HTR-8/SVneo (cell line): ENCODE data around the gene KRT6C.

Experiments used
- DNase-seq: peaks from one replicate; pipeline ENCODE4 v3.0.0; 2011; ENCODE audit warnings: low spot score, mixed read lengths; ENCODE audit not compliant: insufficient read length
- FAIRE-seq: peaks from 2 replicates; lab custom pipeline; 2011; peaks lifted over from hg19 to GRCh38; lab: Jason Lieb, UNC

Gene KRT6C

DNA sequence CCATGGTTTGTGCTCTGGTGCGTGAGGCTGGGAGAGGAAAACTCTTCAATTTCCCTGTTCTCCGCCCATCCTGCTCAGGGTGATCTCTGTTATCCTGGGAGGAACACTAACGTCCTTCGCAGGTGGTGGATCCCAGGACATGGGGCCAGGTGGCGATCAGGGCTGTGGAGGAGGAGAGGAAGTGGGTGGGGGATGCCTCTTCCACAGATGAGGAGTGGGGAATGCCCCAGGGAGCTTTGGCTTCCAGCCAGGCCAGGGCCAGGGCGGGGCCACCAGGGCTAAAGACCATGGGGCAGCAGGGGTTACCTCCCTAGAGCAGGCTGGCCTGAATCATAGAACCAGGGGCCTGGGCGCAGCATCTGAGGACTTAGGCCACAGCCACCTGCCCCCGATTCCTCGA is 36.1 kb downstream of the KRT6C start:
- FAIRE-seq, result no peak
- no peak for DNase-seq

DNA sequence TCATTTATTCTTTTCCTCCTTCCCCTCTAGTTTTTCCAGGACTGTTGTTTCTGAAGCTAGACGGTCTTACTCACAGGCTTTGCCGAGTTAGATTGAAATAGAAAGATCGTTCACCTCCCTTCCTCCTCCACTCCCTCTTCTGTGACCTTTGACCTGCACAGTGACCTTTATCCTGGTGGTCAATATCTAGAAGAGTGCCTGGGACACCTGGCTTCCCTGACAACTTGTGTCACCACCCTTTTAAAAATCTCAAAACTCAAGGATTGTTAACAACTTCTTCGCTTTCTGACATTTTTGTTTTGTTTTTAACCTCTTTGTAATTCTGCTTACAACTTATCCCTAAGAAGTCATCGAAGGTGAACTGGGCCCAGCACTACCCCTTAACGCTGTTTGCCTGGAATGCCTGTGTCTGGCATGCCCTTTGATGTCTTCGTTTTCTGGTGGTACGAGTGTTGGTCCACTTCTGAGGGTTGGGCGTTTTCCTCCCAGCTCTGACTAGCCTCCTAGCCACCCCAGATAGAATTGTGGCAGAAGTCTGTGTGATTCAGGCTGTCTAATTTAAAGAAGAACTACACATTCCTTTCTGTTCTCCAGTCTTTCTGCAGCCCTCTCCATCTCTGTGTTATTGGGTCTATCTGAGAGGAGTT is 36.7 kb downstream of the KRT6C start:
- no peak for DNase-seq
- no peak for FAIRE-seq

- DNase-seq (no peak), FAIRE-seq (no peak)
These were observed 37.4 kb downstream of the KRT6C start for GRCh38 chr12:52436000-52436827.

DNA sequence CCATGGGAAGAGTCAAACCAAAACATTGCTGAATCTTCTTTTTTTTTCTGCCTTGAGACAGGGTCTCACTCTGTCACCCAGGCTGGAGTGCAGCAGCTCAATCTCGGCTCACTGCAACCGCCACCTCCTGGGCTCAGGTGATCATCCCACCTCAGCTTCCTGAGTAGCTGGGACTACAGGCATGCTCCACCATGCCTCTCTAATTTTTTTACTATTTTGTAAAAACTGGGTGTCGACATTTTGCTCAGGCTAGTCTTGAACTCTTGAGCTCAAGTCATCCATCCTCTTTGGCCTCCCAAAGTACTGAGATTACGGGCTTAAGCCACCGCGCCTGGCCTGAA is 38.0 kb downstream of the KRT6C start:
- FAIRE-seq (no peak), DNase-seq (no peak)

DNA sequence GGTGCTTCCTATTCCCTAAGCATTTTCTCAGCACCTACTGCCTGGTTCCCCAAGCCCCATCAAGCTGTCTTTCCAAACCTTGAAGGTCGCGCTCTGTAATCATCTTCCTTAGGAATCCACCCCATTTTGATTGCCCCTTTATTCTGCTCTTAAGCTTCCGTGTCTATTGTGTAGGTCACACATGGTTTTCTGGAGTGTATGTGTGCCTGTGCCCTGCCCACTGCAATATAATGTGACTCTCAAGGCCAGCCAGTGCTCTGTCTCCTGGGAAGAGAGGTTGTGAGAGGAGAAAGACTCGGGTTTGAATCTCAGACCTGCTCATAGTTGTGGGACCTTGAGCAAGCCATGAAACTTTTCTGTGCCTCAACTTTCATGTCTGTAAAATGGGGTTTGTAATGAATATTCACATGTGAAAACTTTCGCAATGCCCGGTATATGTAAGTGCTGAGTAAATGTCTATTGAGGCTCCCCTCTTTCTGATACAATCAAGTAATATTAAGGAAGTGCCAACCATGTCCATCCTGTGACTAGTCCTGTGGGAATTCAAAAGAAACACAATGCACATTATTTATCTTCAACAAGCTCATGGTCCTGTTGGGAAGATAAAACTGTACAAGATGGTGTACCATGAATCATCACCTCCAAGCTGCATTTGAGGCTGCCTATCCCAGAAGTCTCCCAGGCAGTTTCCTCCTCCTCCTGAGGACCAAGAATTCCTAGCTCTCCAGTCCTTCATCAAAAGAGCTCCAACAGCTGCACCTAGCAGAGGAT is 38.7 kb downstream of the KRT6C start:
- FAIRE-seq, result no peak

DNA sequence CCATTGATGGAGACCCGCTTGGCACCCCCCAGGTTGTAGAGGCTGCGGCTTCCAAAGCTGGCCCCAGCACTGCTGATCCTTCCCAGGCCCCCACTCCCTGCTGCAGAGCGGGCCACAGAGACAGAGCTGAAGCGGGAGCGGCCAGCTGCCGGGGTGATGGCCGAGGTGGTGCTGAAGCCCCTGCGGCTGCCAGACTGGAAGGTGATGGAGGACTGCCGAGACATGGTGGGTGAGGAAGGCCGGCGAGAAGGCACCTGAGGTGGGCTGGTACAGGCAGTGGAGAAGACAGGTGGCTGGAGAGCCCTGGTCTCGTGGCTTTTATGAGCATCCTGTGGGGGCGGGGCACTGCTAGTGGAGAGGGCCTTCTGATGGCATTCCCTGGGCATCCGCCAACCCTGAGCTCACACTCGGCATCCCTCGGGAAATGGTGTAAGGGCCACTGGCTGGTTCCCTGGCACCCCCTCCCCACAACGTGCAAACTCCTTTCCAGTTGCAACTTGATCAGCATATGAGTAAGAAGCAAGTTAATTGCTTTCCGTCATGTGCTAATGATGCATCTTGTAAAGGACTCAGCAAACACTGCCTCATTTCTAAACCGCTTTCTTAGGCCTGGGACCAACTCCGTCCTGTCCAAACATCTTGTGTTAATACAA is 39.4 kb downstream of the KRT6C start, which contains the start of gene KRT75:
KRT75 (minus strand) TSS at position 291 of the 653 bp plus-strand sequence; CDS start at position 224, 67 bp downstream.
- DNase-seq (no peak), FAIRE-seq (no peak)

More for the DNA sequence above, 38.7 kb downstream of the KRT6C start:
- DNase-seq, result no peak

- FAIRE-seq (no peak), DNase-seq (no peak)
These were observed 40.0 kb downstream of the KRT6C start for GRCh38 chr12:52433501-52434080.

GRCh38 chr12:52432559-52433207 is 40.9 kb downstream of the KRT6C start:
- no peak for FAIRE-seq

DNA sequence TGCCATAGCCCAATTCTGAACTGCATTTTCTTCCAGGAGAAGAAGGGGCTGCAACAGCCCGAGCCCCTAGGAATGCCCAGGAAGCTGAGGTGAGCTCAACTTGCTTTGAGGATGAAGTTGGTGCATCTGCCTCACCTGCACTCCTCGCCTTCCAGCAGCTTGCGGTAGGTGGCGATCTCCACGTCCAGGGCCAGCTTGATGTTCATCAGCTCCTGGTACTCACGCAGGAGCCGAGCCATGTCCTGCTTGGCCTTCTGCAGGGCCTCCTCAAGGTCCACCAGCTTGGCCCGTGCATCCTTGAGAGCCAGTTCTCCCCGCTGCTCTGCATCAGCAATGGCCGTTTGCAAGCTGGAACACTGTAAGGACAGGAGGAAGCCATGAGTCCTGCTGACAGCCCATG is 45.5 kb downstream of the KRT6C start:
- FAIRE-seq (no peak), DNase-seq (no peak)

More at GRCh38 chr12:52432559-52433207, 40.9 kb downstream of the KRT6C start:
- DNase-seq, result no peak

GRCh38 chr12:52427083-52427482 is 46.5 kb downstream of the KRT6C start:
- no peak for FAIRE-seq
- no peak for DNase-seq

GRCh38 chr12:52426034-52426433 is 47.6 kb downstream of the KRT6C start:
- no peak for DNase-seq
- FAIRE-seq, result no peak

DNA sequence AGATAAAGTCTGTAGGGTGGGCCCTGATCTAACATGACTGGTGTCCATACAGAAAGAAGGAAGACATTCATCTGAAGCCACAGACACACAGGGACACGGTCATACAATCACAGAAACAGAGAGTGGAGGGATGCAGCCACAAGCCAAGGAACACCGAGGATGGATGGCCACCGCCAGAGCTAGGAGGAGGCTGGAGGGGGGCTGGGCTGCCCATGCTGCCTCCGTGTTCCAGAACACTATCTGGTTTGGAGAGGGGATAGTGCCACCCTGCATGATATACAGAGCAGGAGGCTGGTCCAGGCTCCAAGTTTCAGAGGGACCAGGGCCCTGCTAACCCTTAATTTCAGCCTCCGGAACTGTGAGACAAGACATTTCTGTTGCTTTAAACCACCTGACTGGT is 48.1 kb downstream of the KRT6C start:
- DNase-seq (no peak), FAIRE-seq (no peak)

GRCh38 chr12:52423661-52424500 is 49.7 kb downstream of the KRT6C start:
- no peak for DNase-seq

GRCh38 chr12:52423035-52423434 is 50.6 kb downstream of the KRT6C start:
- DNase-seq (no peak), FAIRE-seq (no peak)

More at GRCh38 chr12:52423661-52424500, 49.7 kb downstream of the KRT6C start:
- FAIRE-seq, result no peak

GRCh38 chr12:52419656-52420055 is 53.9 kb downstream of the KRT6C start:
- DNase-seq, result no peak
- FAIRE-seq, result no peak

DNA sequence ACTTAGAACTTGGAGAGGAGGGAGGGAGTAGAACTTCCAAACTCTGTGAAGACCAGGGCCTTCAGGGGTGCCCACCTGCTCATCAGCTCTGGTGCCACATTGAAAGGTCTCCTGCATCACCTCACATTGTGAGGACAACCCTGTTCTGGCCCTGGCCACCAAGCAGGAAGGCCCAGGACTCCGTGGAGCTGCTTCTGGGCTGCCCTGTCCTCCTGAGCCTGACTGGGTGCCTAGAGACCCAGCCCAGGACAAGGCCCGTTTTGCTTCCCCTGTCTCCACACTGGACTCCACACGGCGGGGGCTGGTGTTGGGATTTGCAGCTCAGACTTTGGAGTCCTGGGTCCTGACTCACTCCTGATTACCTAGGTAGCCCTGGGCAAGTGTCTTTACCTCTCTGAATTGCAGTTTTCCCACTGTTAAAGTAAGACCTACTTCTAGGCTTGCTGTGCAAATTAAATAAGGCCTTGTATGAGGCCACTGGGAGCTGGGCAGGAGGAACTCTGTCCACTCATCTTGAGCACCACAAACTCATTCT is 55.0 kb downstream of the KRT6C start:
- FAIRE-seq (no peak), DNase-seq (no peak)
